ENCODE measurements around the gene VIT.
"Not testable (repeated sequence)": the region's sequence is repeated elsewhere in the genome, so short reads cannot be mapped to it uniquely, and the experiment has no call there.

The VIT gene

GRCh38 chr2:36807223-36807886 lies 110.8 kb downstream of the VIT start:
- no peak for DNase-seq (ENCODE audit: low read depth in 2 of 2)

- DNase-seq (ENCODE audit: low read depth in 2 of 2) = no peak
These were observed 112.0 kb downstream of the VIT start for GRCh38 chr2:36808386-36809068.

- DNase-seq (ENCODE audit: low read depth in 2 of 2) = no peak
These were observed 112.5 kb downstream of the VIT start for GRCh38 chr2:36809069-36809445.

GRCh38 chr2:36811071-36811470 lies 114.6 kb downstream of the VIT start:
- DNase-seq (ENCODE audit: low read depth in 2 of 2) = no peak

GRCh38 chr2:36812196-36812595 lies 115.7 kb downstream of the VIT start:
- DNase-seq (ENCODE audit: low read depth in 2 of 2) = no peak

GRCh38 chr2:36818542-36818941 lies 122.0 kb downstream of the VIT start:
- DNase-seq (ENCODE audit: low read depth in 2 of 2) = no peak

GRCh38 chr2:36819095-36819711 lies 122.7 kb downstream of the VIT start:
- no peak for DNase-seq (ENCODE audit: low read depth in 2 of 2)

GRCh38 chr2:36820942-36821605 lies 124.6 kb downstream of the VIT start:
- no peak for DNase-seq (ENCODE audit: low read depth in 2 of 2)

- DNase-seq (ENCODE audit: low read depth in 2 of 2) = no peak
These were observed 127.4 kb downstream of the VIT start for GRCh38 chr2:36823862-36824261.

- no peak for DNase-seq (ENCODE audit: low read depth in 2 of 2)
These were observed 127.8 kb downstream of the VIT start for GRCh38 chr2:36824273-36824672.

GRCh38 chr2:36824683-36825082 lies 128.2 kb downstream of the VIT start:
- not testable (repeated sequence) for DNase-seq (ENCODE audit: low read depth in 2 of 2)

GRCh38 chr2:36831185-36831584 lies 134.7 kb downstream of the VIT start:
- no peak for DNase-seq (ENCODE audit: low read depth in 2 of 2)

- DNase-seq (ENCODE audit: low read depth in 2 of 2) = no peak
These were observed 137.7 kb downstream of the VIT start for GRCh38 chr2:36834203-36834602.

GRCh38 chr2:36834731-36835524 lies 138.4 kb downstream of the VIT start:
- DNase-seq (ENCODE audit: low read depth in 2 of 2) = no peak

GRCh38 chr2:36839976-36840617 lies 143.6 kb downstream of the VIT start:
- no peak for DNase-seq (ENCODE audit: low read depth in 2 of 2)

GRCh38 chr2:36843838-36844237 lies 147.3 kb downstream of the VIT start:
- no peak for DNase-seq (ENCODE audit: low read depth in 2 of 2)

- DNase-seq (ENCODE audit: low read depth in 2 of 2) = no peak
These were observed 152.8 kb downstream of the VIT start for GRCh38 chr2:36849265-36849664.

- DNase-seq (ENCODE audit: low read depth in 2 of 2) = no peak
These were observed 157.7 kb downstream of the VIT start for GRCh38 chr2:36854241-36854640.

GRCh38 chr2:36855429-36855828 lies 158.9 kb downstream of the VIT start:
- no peak for DNase-seq (ENCODE audit: low read depth in 2 of 2)

- no peak for DNase-seq (ENCODE audit: low read depth in 2 of 2)
These were observed 161.2 kb downstream of the VIT start for GRCh38 chr2:36857713-36858112.

Data from stimulated activated CD8-positive, alpha-beta memory T cell treated with anti-CD3 and anti-CD28 coated beads, Interleukin-15, amount 100 ng/mL, for 4 hours (primary cell).